GM21786 (cell line): Measurements from ENCODE around the gene SLC19A3.
"Not testable (repeated sequence)": the region's sequence is repeated elsewhere in the genome, so short reads cannot be mapped to it uniquely, and the experiment has no call there.

Source experiments
- ATAC-seq: cut with Tn5 transposase; IDR thresholded peaks from one replicate; pipeline ENCODE4 v1.9.1; 2021; ENCODE audit not compliant: unreplicated experiment

The SLC19A3 gene

DNA sequence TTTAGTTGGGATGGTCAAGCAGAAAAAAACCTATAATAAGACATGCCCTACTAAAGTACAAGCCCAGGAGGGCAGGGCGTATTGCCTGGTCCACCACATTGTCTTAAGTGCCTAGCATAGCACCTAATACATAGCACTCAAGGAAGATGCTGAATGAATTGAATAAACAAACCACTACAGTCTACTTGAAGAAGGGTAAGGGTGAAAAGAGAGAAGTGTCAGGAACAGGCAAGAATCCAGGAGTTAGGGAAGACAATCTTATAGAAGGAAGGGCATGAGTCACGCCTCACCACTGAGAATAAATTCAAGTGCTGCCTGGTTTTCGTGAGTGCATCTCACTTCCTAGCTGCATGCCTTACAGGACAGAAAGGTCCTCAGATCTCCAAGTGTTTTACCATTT is 13.9 kb downstream of the SLC19A3 start:
- no peak for ATAC-seq

DNA sequence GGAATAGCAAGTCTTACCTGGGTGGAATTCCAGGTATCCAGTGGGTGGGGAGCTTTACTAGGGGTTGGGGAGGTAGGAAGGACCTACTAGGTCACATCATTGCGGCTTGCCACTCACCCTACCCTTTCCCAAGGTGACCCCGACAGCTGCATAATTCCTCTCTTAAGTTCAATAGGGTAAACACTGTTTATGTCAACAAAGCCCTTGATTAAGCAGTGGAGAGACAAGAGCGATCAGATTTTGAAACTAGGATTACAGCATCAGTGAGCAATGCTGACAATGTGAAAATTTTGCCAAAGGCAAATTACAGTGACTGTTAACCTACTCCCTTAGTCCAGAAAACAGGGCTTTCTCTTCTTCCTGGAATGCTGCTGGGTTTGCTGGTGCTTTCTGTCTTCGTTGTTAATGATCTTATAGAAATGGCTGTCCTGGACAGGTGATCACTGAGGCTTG is 14.5 kb downstream of the SLC19A3 start:
- ATAC-seq, result no peak

DNA sequence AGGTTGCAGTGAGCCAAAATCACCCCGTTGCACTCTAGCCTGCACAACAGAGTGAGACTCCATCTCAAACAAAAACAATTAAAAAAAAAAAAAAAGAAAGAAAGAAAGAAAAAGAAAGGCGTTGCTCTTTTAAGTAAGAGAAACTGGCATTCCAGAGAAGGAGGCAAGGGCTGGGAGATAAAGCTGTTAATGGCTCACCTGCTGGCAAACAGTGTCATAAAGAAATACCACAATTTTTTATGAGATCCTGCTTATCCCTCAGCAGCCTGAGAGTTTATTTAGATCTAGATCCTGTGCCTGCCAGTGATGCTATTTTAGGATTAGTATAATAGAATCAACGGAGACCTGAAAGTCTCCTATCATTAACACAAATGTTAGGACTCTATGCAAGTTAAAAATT is 16.3 kb downstream of the SLC19A3 start:
- ATAC-seq, result no peak

- ATAC-seq, result no peak
These were observed 20.7 kb downstream of the SLC19A3 start for GRCh38 chr2:227696990-227697679.

- ATAC-seq, result no peak
These were observed 30.6 kb downstream of the SLC19A3 start for GRCh38 chr2:227687189-227687588.

DNA sequence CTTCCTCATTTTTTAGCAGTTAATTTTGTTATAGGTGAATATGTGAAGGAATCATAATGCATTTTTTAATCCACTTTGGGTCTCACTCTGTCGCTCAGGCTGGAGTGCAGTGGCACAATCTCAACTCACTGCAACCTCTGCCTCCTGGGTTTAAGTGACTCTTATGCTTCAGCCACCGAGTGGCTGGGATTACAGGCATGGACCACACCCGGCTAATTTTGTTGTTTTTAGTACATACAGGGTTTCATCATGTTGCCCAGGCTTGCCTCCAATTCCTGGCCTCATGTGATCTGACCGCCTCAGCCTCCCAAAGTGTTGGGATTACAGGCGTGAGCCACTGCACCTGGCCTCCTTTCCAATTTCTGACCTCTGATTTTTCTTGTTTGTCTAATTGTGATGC is 33.6 kb downstream of the SLC19A3 start:
- ATAC-seq, result no peak

GRCh38 chr2:227677928-227678327 is 39.9 kb downstream of the SLC19A3 start:
- no peak for ATAC-seq

GRCh38 chr2:227674485-227674884 is 43.3 kb downstream of the SLC19A3 start:
- ATAC-seq, result no peak

DNA sequence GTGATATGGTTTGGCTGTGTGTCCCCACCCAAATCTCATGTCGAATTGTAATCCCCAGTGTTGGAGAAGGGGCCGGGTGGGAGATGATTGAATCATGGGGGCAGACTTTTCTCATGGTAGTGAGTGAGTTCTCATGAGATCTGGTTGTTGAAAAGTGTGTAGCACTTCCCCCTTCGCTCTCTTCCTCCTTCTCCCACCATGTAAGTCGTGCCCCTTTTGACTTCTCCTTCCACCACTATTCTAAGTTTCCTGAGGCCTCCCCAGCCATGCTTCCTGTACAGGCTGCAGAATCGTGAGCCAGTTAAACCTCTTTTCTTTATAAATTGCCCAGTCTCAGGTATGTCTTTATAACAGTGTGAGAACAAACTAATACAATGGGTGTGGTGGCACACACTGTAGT is 44.2 kb downstream of the SLC19A3 start:
- not testable (repeated sequence) for ATAC-seq

- no peak for ATAC-seq
These were observed 46.5 kb downstream of the SLC19A3 start for GRCh38 chr2:227671170-227671905.

- not testable (repeated sequence) for ATAC-seq
These were observed 51.1 kb downstream of the SLC19A3 start, which contains the start of gene SCYGR5 for GRCh38 chr2:227666631-227667170. SCYGR5 (plus strand) TSS chr2:227666804; CDS start chr2:227666804, 0 bp downstream.

DNA sequence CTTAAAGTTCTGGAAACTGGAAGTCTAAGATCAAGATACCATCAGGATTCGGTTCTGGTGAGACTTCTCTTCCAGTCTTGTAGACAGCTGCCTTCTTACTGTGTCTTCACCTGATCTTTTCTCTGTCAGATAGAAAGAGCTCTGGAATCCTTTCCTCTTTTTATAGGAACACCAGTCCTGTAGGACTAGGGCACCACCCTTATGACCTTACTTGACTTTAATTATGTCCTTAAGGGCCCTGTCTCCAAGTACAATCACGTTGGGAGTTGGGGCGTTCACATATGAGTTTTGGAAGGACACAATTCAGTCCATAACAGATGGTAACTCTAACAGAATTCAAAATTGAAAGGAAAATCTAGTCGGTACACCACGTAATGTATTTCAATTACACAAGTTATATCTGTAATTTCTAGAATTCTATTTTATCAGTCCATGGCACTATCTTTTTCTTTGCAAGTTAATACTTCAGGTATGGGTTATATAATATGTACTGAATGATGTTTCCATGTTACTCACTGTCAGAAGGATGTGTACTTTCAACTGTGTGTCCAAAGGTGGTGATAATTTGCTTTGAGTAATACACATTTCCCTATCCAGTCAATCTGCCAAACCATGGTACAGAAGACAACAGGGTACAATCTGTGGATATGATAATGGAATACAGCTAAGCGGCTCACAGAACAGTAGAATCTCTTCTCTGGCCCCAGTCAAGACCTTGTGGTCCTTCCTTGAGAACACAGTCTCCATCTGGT is 52.5 kb downstream of the SLC19A3 start:
- no peak for ATAC-seq

- ATAC-seq, result no peak
These were observed 56.0 kb downstream of the SLC19A3 start for GRCh38 chr2:227661827-227662226.

- no peak for ATAC-seq
These were observed 56.7 kb downstream of the SLC19A3 start for GRCh38 chr2:227661025-227661649.

- ATAC-seq, result no peak
These were observed 60.5 kb downstream of the SLC19A3 start for GRCh38 chr2:227657199-227657845.

GRCh38 chr2:227655454-227655853 is 62.4 kb downstream of the SLC19A3 start:
- ATAC-seq, result no peak

DNA sequence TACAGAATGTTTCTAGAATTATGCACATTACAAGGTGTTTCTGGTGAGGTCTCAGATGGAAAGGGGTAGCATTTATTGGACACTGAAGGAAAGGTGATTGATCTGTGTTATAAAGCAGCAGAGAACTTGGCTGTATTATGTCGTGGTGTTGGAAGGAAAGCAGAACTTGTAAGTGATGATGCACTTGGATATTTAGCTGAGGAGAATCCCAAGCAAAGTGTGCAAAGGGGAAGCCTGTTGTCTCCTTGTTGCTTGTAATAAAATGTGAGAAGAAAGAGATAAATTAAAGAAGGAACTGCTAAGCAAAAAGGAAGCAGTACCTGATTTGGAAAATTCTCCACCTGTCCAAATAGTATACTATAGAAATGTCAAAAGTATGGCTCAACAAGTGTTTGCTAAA is 63.4 kb downstream of the SLC19A3 start:
- ATAC-seq, result no peak

GRCh38 chr2:227653419-227653818 is 64.4 kb downstream of the SLC19A3 start:
- no peak for ATAC-seq

DNA sequence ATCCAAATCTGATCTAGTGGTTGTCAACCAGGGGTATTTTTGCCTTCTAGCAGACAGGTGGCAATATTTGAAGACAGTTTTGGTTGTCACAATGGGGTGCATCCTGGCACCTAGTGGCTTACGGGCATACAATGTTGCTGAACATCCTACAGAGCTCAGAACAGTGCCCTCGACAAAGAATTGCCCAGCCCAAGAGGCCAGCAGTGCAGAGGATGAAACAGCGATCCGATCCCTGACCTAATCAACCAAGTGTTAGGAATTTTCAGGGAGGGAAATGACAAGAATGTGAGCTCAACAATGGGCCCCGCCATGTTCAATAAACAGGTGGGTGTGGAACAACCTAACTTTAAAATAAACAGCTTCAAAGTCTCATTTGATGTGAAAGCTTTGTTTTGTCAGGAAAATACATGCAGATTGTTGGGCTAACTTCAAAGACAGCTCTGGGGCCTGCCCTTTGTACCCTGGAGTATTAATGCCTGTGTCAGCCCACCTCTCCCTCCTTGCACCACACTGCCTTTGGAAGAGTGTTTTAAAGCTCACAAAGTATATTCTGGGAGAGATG is 73.8 kb downstream of the SLC19A3 start:
- no peak for ATAC-seq

DNA sequence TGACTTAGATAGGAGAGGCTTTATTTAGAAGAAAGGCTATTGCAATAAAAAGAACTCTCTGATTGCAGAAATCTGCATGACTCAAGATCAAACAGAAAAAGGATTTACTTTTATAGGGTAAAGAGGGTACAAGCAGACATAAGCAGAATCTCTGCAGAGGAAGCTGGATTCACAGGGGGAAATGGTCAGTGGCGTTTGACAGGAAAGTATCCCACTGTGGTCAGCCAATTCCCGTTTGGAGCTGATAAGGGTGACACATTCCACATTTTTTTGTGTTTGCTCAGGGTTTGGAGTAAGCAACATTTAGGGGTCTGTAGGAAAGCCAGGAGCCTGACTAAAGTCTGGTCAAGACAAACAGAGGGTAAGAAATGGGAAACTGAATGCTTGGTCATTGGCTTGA is 75.2 kb downstream of the SLC19A3 start:
- ATAC-seq, result no peak
